Thoracic aorta (tissue), 2 donors: Measurements from ENCODE around the gene ZNRD2. TPM values are rescaled to one million over a fixed set of nuclear protein-coding genes. Genes with fewer than 3 reads are reported as not detected.

Source experiments
- ATAC-seq: fragments of 150-250 bp; one replicate; pipeline ENCODE4 v1.8.0; 2017; ENCODE audit warnings: low read depth; ENCODE audit not compliant: insufficient number of reproducible peaks, low FRiP score
- DNase-seq: peaks from one replicate; pipeline ENCODE4 v3.0.0-alpha.2; 2020; ENCODE audit warnings: low spot score
- H3K27ac ChIP-seq, 2 donors: fragments of 200-600 bp; sonication (generic); 1 replicate in 1 of 2; 2 replicates in 1 of 2; pipeline ENCODE4 v1.5.1; 2016; ENCODE audit warnings: mild to moderate bottlenecking in 2 of 2, moderate library complexity in 2 of 2
- H3K27me3 ChIP-seq: fragments of 200-600 bp; sonication (generic); replicated peaks from 2 replicates; pipeline ENCODE4 v1.6.0; 2016; ENCODE audit warnings: mild to moderate bottlenecking; ENCODE audit not compliant: insufficient read depth
- H3K36me3 ChIP-seq: fragments of 200-600 bp; sonication (generic); one replicate; pipeline ENCODE4 v1.5.1; 2016
- H3K4me1 ChIP-seq, 2 donors: fragments of 200-600 bp; sonication (generic); 1 replicate in 1 of 2; 2 replicates in 1 of 2; pipeline versions ENCODE4 v1.5.1 to v1.6.0; 2016; ENCODE audit warnings: low read depth in 2 of 2, mild to moderate bottlenecking in 1 of 2; ENCODE audit not compliant: control insufficient read depth in 1 of 2
- H3K4me3 ChIP-seq: fragments of 200-600 bp; sonication (generic); 2 replicates; pipeline ENCODE4 v1.5.1; 2016; ENCODE audit warnings: mild to moderate bottlenecking
- H3K9me3 ChIP-seq: fragments of 200-600 bp; sonication (generic); 2 replicates; pipeline ENCODE4 v1.5.1; 2016
- CTCF ChIP-seq: fragments of 200-600 bp; sonication (generic); IDR thresholded peaks from one replicate; pipeline ENCODE4 v1.5.1; 2019; ENCODE audit warnings: antibody characterized with exemption
- total RNA-seq, 2 donors: library from RNA; depleted of rRNA; stranded (reverse); fragments of >200 nt; gene quantifications; one replicate each; pipeline versions ENCODE4 v1.1.0 to v1.2.3, GENCODE V29; 2016

The ZNRD2 gene
- total RNA-seq, 2 donors from 2014 or later = 38.4 to 51.7 TPM

GRCh38 chr11:65577756-65578109 lies 7.5 kb downstream of the ZNRD2 start:
- peaks cover 32% of the 10 kb centered on the region for H3K36me3 ChIP-seq
- peaks cover 23 to 45% of the 10 kb centered on the region in 2 donors for H3K4me1 ChIP-seq
- TF ChIP-seq CTCF = no peak
- ATAC-seq = no peak
- peak overlapping the region; percentile 96 to 97 for H3K27ac ChIP-seq
- H3K27me3 ChIP-seq = no peaks in the 10 kb centered on the region
- H3K9me3 ChIP-seq = no peaks in the 10 kb centered on the region
- H3K4me3 ChIP-seq = peak overlapping the region; percentile 93
- no peak for DNase-seq

GRCh38 chr11:65578134-65578533 lies 7.9 kb downstream of the ZNRD2 start:
- peak overlapping the region; percentile 93 for H3K4me3 ChIP-seq
- peaks cover 22 to 43% of the 10 kb centered on the region in 2 donors for H3K4me1 ChIP-seq

GRCh38 chr11:65578667-65579066 lies 8.4 kb downstream of the ZNRD2 start:
- no peak for TF ChIP-seq CTCF
- H3K27me3 ChIP-seq = no peaks in the 10 kb centered on the region
- H3K4me1 ChIP-seq = peaks cover 17 to 38% of the 10 kb centered on the region in 2 donors
- H3K4me3 ChIP-seq = no peak overlapping the region
- ATAC-seq (no peak), DNase-seq (no peak)
- H3K9me3 ChIP-seq = no peaks in the 10 kb centered on the region
- peaks cover 32% of the 10 kb centered on the region for H3K36me3 ChIP-seq
- peak overlapping the region; percentile 96 to 97 for H3K27ac ChIP-seq

More at GRCh38 chr11:65578134-65578533, 7.9 kb downstream of the ZNRD2 start:
- peaks cover 32% of the 10 kb centered on the region for H3K36me3 ChIP-seq
- H3K9me3 ChIP-seq = no peaks in the 10 kb centered on the region
- no peaks in the 10 kb centered on the region for H3K27me3 ChIP-seq
- peak overlapping the region; percentile 96 to 97 for H3K27ac ChIP-seq
- no peak for DNase-seq
- no peak for TF ChIP-seq CTCF
- no peak for ATAC-seq

- Histone ChIP-seq H3K4me1 (peaks cover 15 to 35% of the 10 kb centered on the region in 2 donors), H3K36me3 (peaks cover 38% of the 10 kb centered on the region), H3K4me3 (no peak overlapping the region), H3K27me3 (no peaks in the 10 kb centered on the region), H3K9me3 (no peaks in the 10 kb centered on the region), H3K27ac (peak overlapping the region; percentile 96 to 97)
- ATAC-seq (no peak), DNase-seq (no peak)
- no peak for TF ChIP-seq CTCF
These were observed 9.0 kb downstream of the ZNRD2 start for GRCh38 chr11:65579291-65579690.

- TF ChIP-seq CTCF = no peak
These were observed 9.9 kb downstream of the ZNRD2 start for GRCh38 chr11:65580031-65580692.

More at GRCh38 chr11:65580031-65580692, 9.9 kb downstream of the ZNRD2 start:
- peaks cover 44% of the 10 kb centered on the region for H3K36me3 ChIP-seq
- H3K9me3 ChIP-seq = no peaks in the 10 kb centered on the region
- H3K4me3 ChIP-seq = no peak overlapping the region
- H3K27me3 ChIP-seq = no peaks in the 10 kb centered on the region
- ATAC-seq = no peak
- peaks cover 15 to 30% of the 10 kb centered on the region in 2 donors for H3K4me1 ChIP-seq
- DNase-seq = no peak
- H3K27ac ChIP-seq = peak overlapping the region; percentile 35 to 67
